ENCODE results near the gene UNKL.

The UNKL gene

GRCh38 chr16:1389762-1390161, 24.7 kb downstream of the UNKL start:
- H3K36me3 ChIP-seq (ENCODE audit: control insufficient read depth in 1 of 2, insufficient read depth in 2 of 2, low read length in 2 of 2) = peaks cover 17 to 53% of the 10 kb centered on the region in 2 donors
- no peaks in the 10 kb centered on the region for H3K9me3 ChIP-seq (ENCODE audit: control insufficient read depth in 1 of 2, low read length in 2 of 2)
- H3K27ac ChIP-seq (ENCODE audit: low read depth, low read length) = no peak overlapping the region
- H3K27me3 ChIP-seq (ENCODE audit: control insufficient read depth in 1 of 2, insufficient read depth in 2 of 2, low read length in 2 of 2) = no peaks in the 10 kb centered on the region
- H3K9ac ChIP-seq (ENCODE audit: low read depth in 1 of 2, low read length in 2 of 2) = no peak overlapping the region
- H3K4me3 ChIP-seq (ENCODE audit: low read depth in 1 of 2, low read length in 2 of 2) = no peak overlapping the region
- H3K4me1 ChIP-seq (ENCODE audit: control insufficient read depth in 1 of 2, insufficient read depth in 2 of 2, low read length in 2 of 2) = no peaks in the 10 kb centered on the region

GRCh38 chr16:1387331-1387730, 27.2 kb downstream of the UNKL start:
- H3K27me3 ChIP-seq (ENCODE audit: control insufficient read depth in 1 of 2, insufficient read depth in 2 of 2, low read length in 2 of 2) = no peaks in the 10 kb centered on the region
- H3K9ac ChIP-seq (ENCODE audit: low read depth in 1 of 2, low read length in 2 of 2) = no peak overlapping the region
- no peak overlapping the region for H3K4me3 ChIP-seq (ENCODE audit: low read depth in 1 of 2, low read length in 2 of 2)
- no peaks in the 10 kb centered on the region for H3K9me3 ChIP-seq (ENCODE audit: control insufficient read depth in 1 of 2, low read length in 2 of 2)
- H3K36me3 ChIP-seq (ENCODE audit: control insufficient read depth in 1 of 2, insufficient read depth in 2 of 2, low read length in 2 of 2) = peaks cover 6 to 45% of the 10 kb centered on the region in 2 donors
- no peak overlapping the region for H3K27ac ChIP-seq (ENCODE audit: low read depth, low read length)
- H3K4me1 ChIP-seq (ENCODE audit: control insufficient read depth in 1 of 2, insufficient read depth in 2 of 2, low read length in 2 of 2) = no peaks in the 10 kb centered on the region

DNA sequence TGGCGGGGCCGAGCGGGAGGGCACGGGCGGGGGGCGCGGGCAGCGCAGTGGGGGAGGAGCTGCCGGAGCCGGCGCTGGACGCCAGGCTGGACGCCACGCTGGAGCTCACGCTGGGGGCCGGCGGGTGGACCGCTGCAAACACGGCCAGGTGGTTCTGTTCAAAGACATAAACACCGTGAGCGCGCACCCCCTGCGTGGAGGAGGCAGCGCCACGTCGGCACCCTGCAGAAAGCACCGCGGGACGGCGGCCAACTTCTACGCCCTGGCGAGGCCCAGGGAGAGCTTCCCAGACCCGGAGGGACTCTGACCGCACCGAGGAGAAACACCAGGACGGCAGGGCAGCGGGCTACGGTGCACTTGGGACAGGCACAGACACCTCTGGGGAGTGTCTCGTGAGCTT, 29.3 kb downstream of the UNKL start:
- no peak overlapping the region for H3K27ac ChIP-seq (ENCODE audit: low read depth, low read length)
- no peaks in the 10 kb centered on the region for H3K9me3 ChIP-seq (ENCODE audit: control insufficient read depth in 1 of 2, low read length in 2 of 2)
- no peaks in the 10 kb centered on the region for H3K27me3 ChIP-seq (ENCODE audit: control insufficient read depth in 1 of 2, insufficient read depth in 2 of 2, low read length in 2 of 2)
- no peak overlapping the region for H3K9ac ChIP-seq (ENCODE audit: low read depth in 1 of 2, low read length in 2 of 2)
- H3K4me1 ChIP-seq (ENCODE audit: control insufficient read depth in 1 of 2, insufficient read depth in 2 of 2, low read length in 2 of 2) = no peaks in the 10 kb centered on the region
- peaks cover 6 to 44% of the 10 kb centered on the region in 2 donors for H3K36me3 ChIP-seq (ENCODE audit: control insufficient read depth in 1 of 2, insufficient read depth in 2 of 2, low read length in 2 of 2)
- no peak overlapping the region for H3K4me3 ChIP-seq (ENCODE audit: low read depth in 1 of 2, low read length in 2 of 2)

- peaks cover 5 to 6% of the 10 kb centered on the region in 2 donors for H3K4me1 ChIP-seq (ENCODE audit: control insufficient read depth in 1 of 2, insufficient read depth in 2 of 2, low read length in 2 of 2)
- peaks cover 0 to 30% of the 10 kb centered on the region in 2 donors for H3K36me3 ChIP-seq (ENCODE audit: control insufficient read depth in 1 of 2, insufficient read depth in 2 of 2, low read length in 2 of 2)
- H3K9me3 ChIP-seq (ENCODE audit: control insufficient read depth in 1 of 2, low read length in 2 of 2) = no peaks in the 10 kb centered on the region
- no peaks in the 10 kb centered on the region for H3K27me3 ChIP-seq (ENCODE audit: control insufficient read depth in 1 of 2, insufficient read depth in 2 of 2, low read length in 2 of 2)
- H3K4me3 ChIP-seq (ENCODE audit: low read depth in 1 of 2, low read length in 2 of 2) = no peak overlapping the region
- no peak overlapping the region for H3K9ac ChIP-seq (ENCODE audit: low read depth in 1 of 2, low read length in 2 of 2)
- no peak overlapping the region for H3K27ac ChIP-seq (ENCODE audit: low read depth, low read length)
Measured at GRCh38 chr16:1383556-1383955, 30.9 kb downstream of the UNKL start.

- H3K27me3 ChIP-seq (ENCODE audit: control insufficient read depth in 1 of 2, insufficient read depth in 2 of 2, low read length in 2 of 2) = no peaks in the 10 kb centered on the region
- H3K4me3 ChIP-seq (ENCODE audit: low read depth in 1 of 2, low read length in 2 of 2) = no peak overlapping the region
- no peak overlapping the region for H3K27ac ChIP-seq (ENCODE audit: low read depth, low read length)
- H3K4me1 ChIP-seq (ENCODE audit: control insufficient read depth in 1 of 2, insufficient read depth in 2 of 2, low read length in 2 of 2) = peaks cover 8 to 9% of the 10 kb centered on the region in 2 donors
- H3K9ac ChIP-seq (ENCODE audit: low read depth in 1 of 2, low read length in 2 of 2) = no peak overlapping the region
- no peaks in the 10 kb centered on the region for H3K9me3 ChIP-seq (ENCODE audit: control insufficient read depth in 1 of 2, low read length in 2 of 2)
- peaks cover 0 to 23% of the 10 kb centered on the region in 2 donors for H3K36me3 ChIP-seq (ENCODE audit: control insufficient read depth in 1 of 2, insufficient read depth in 2 of 2, low read length in 2 of 2)
Measured at GRCh38 chr16:1381612-1382406, 32.7 kb downstream of the UNKL start.

DNA sequence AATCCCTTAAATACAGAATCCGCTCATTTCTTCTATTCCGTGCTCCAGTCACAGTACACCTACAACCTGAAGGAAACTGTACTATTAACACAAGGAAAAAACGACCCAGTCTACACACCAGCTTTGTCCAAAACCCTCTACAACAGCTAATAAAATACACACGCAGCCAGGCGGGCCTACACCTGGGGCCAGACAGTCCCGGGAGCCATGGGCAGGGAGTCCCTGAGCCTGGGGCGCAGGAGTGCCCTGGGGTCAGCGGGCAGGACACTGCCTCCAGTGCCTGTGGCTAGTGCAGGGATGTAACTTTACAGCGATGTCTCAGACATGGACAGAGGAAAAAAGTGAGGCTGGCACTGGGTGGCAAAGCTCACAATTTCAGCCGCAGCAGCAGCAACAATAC, 34.3 kb downstream of the UNKL start:
- Histone ChIP-seq H3K27me3 (ENCODE audit: control insufficient read depth in 1 of 2, insufficient read depth in 2 of 2, low read length in 2 of 2) (no peaks in the 10 kb centered on the region), H3K9ac (ENCODE audit: low read depth in 1 of 2, low read length in 2 of 2) (no peak overlapping the region), H3K9me3 (ENCODE audit: control insufficient read depth in 1 of 2, low read length in 2 of 2) (no peaks in the 10 kb centered on the region), H3K27ac (ENCODE audit: low read depth, low read length) (no peak overlapping the region), H3K36me3 (ENCODE audit: control insufficient read depth in 1 of 2, insufficient read depth in 2 of 2, low read length in 2 of 2) (peaks cover 0 to 26% of the 10 kb centered on the region in 2 donors), H3K4me3 (ENCODE audit: low read depth in 1 of 2, low read length in 2 of 2) (peak overlapping the region; percentile 43 to 52), H3K4me1 (ENCODE audit: control insufficient read depth in 1 of 2, insufficient read depth in 2 of 2, low read length in 2 of 2) (peaks cover 8 to 9% of the 10 kb centered on the region in 2 donors)

DNA sequence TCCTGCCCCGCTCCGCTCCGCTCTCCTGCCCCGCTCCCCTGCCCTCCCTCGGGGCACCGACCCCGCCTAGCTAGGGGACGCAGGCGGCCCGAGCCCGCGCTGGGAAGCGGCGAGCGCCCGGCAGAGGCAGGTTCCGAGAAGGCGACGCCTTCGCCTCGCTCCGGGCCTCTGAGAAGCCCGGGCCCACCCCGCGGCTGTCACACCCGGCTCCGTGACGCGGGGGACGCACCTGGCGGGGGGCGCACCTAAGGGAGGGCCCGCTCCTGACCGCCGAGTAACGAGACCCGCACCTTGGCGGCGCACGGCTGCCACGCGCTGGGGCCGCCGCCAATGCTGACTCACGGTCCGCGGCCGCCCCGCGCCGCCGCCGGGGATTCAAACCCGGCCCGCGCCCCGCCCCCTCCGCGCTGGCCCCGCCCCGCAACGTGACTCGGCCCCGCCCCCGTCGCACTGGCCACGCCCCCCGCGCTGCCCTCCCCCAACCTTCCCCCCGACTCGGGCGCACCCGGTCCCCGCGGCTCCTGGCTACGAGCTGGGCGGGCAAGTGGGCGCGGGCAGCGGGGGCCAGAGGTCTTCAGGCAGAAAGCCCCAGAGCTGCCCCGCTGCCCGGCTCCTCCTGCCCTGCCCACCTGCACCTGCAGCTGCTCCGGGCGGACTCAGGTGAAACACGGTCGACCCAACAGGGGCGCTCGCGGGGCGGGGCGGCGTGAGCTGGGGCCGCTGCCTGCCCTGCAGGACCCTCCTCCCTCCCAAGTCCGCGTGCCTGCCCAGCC, 35.0 kb downstream of the UNKL start:
- H3K9me3 ChIP-seq (ENCODE audit: control insufficient read depth in 1 of 2, low read length in 2 of 2) = no peaks in the 10 kb centered on the region
- no peak overlapping the region for H3K9ac ChIP-seq (ENCODE audit: low read depth in 1 of 2, low read length in 2 of 2)
- peaks cover 8 to 9% of the 10 kb centered on the region in 2 donors for H3K4me1 ChIP-seq (ENCODE audit: control insufficient read depth in 1 of 2, insufficient read depth in 2 of 2, low read length in 2 of 2)
- no peaks in the 10 kb centered on the region for H3K27me3 ChIP-seq (ENCODE audit: control insufficient read depth in 1 of 2, insufficient read depth in 2 of 2, low read length in 2 of 2)
- no peak overlapping the region for H3K27ac ChIP-seq (ENCODE audit: low read depth, low read length)
- peak overlapping the region; percentile 52 to 62 for H3K4me3 ChIP-seq (ENCODE audit: low read depth in 1 of 2, low read length in 2 of 2)
- peaks cover 0 to 25% of the 10 kb centered on the region in 2 donors for H3K36me3 ChIP-seq (ENCODE audit: control insufficient read depth in 1 of 2, insufficient read depth in 2 of 2, low read length in 2 of 2)

DNA sequence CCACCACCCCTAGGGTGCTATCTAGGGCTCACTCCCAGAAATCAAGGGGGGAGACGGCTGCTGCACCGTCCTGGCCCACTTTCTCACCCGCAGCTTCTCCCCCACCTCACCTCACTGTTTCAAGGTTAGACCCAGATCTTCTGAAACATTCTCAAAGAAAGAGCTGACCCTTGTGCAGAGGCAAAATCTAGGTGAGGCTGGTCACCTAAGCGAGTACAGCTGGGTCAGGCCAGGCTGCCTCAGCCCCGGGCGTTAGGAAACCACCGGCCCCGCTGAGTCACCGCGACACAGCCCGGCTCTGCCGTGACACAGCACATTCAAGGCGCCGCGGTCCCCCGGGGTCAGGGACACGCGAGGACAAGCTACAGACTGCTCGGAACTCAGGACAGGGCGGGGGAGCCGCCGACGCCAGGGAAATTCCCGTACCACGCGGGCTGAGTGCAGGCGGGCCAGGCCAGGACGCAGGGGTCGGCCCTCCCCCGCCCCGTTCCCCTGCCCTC, 35.6 kb downstream of the UNKL start:
- peak overlapping the region; percentile 50 to 62 for H3K4me3 ChIP-seq (ENCODE audit: low read depth in 1 of 2, low read length in 2 of 2)
- peaks cover 8 to 9% of the 10 kb centered on the region in 2 donors for H3K4me1 ChIP-seq (ENCODE audit: control insufficient read depth in 1 of 2, insufficient read depth in 2 of 2, low read length in 2 of 2)
- H3K27ac ChIP-seq (ENCODE audit: low read depth, low read length) = no peak overlapping the region
- H3K27me3 ChIP-seq (ENCODE audit: control insufficient read depth in 1 of 2, insufficient read depth in 2 of 2, low read length in 2 of 2) = no peaks in the 10 kb centered on the region
- H3K9me3 ChIP-seq (ENCODE audit: control insufficient read depth in 1 of 2, low read length in 2 of 2) = no peaks in the 10 kb centered on the region
- H3K9ac ChIP-seq (ENCODE audit: low read depth in 1 of 2, low read length in 2 of 2) = no peak overlapping the region
- peaks cover 0 to 25% of the 10 kb centered on the region in 2 donors for H3K36me3 ChIP-seq (ENCODE audit: control insufficient read depth in 1 of 2, insufficient read depth in 2 of 2, low read length in 2 of 2)

- no peaks in the 10 kb centered on the region for H3K9me3 ChIP-seq (ENCODE audit: control insufficient read depth in 1 of 2, low read length in 2 of 2)
- H3K27me3 ChIP-seq (ENCODE audit: control insufficient read depth in 1 of 2, insufficient read depth in 2 of 2, low read length in 2 of 2) = no peaks in the 10 kb centered on the region
- no peak overlapping the region for H3K9ac ChIP-seq (ENCODE audit: low read depth in 1 of 2, low read length in 2 of 2)
- peaks cover 8 to 9% of the 10 kb centered on the region in 2 donors for H3K4me1 ChIP-seq (ENCODE audit: control insufficient read depth in 1 of 2, insufficient read depth in 2 of 2, low read length in 2 of 2)
- H3K4me3 ChIP-seq (ENCODE audit: low read depth in 1 of 2, low read length in 2 of 2) = peak overlapping the region; percentile 50 to 62
- H3K36me3 ChIP-seq (ENCODE audit: control insufficient read depth in 1 of 2, insufficient read depth in 2 of 2, low read length in 2 of 2) = peaks cover 0 to 21% of the 10 kb centered on the region in 2 donors
- H3K27ac ChIP-seq (ENCODE audit: low read depth, low read length) = no peak overlapping the region
Measured at GRCh38 chr16:1378087-1378803, 36.3 kb downstream of the UNKL start.
